Fibroblast of skin of abdomen (primary cell): ENCODE results near the gene ARRDC2.
"Not testable (repeated sequence)": the region's sequence is repeated elsewhere in the genome, so short reads cannot be mapped to it uniquely, and the experiment has no call there.

Experiments
- DNase-seq: peaks from one replicate; pipeline ENCODE4 v3.0.0-alpha.2; 2013

Gene ARRDC2

GRCh38 chr19:17993076-17993813 is 14.7 kb upstream of the ARRDC2 start:
- DNase-seq: no peak

GRCh38 chr19:17996826-17997316 is 11.1 kb upstream of the ARRDC2 start:
- DNase-seq: peak; percentile 61

GRCh38 chr19:17997969-17998826 is 9.8 kb upstream of the ARRDC2 start:
- DNase-seq: no peak

- DNase-seq: no peak
These were observed 9.2 kb upstream of the ARRDC2 start for GRCh38 chr19:17998827-17999150.

GRCh38 chr19:17999684-18000479 is 8.1 kb upstream of the ARRDC2 start:
- DNase-seq: no peak

GRCh38 chr19:18000480-18000914 is 7.5 kb upstream of the ARRDC2 start:
- no peak for DNase-seq

GRCh38 chr19:18000915-18001776 is 6.8 kb upstream of the ARRDC2 start:
- peak; percentile 72 for DNase-seq

GRCh38 chr19:18001777-18002345 is 6.1 kb upstream of the ARRDC2 start:
- DNase-seq: no peak

- DNase-seq: no peak
These were observed 5.6 kb upstream of the ARRDC2 start for GRCh38 chr19:18002347-18002850.

- not testable (repeated sequence) for DNase-seq
These were observed 2.2 kb upstream of the ARRDC2 start for GRCh38 chr19:18005750-18006149.

- DNase-seq: peak; percentile 60
These were observed 690 bp upstream of the ARRDC2 start for GRCh38 chr19:18007044-18007916.

GRCh38 chr19:18008814-18009213 is 844 bp downstream of the ARRDC2 start:
- no peak for DNase-seq

- DNase-seq: no peak
These were observed 1.6 kb downstream of the ARRDC2 start for GRCh38 chr19:18009412-18010066.

- DNase-seq: no peak
These were observed 2.2 kb downstream of the ARRDC2 start for GRCh38 chr19:18010149-18010548.

GRCh38 chr19:18013210-18014111 is 5.5 kb downstream of the ARRDC2 start:
- DNase-seq: no peak

GRCh38 chr19:18014197-18014596 is 6.2 kb downstream of the ARRDC2 start:
- DNase-seq: no peak

GRCh38 chr19:18016209-18016910 is 8.4 kb downstream of the ARRDC2 start:
- no peak for DNase-seq
